ENCODE measurements around the gene CTNND2. TPM values are rescaled to one million over a fixed set of nuclear protein-coding genes. Genes with fewer than 3 reads are reported as not detected.

Gene CTNND2
- total and polyA plus RNA-seq, 9 of the 15 experiments (the other 6 are each of a cell fraction or from before 2014, with no cell fraction given) = 0.03 to 0.35 TPM; not detected in 7

GRCh38 chr5:10984021-10984715 lies 920.1 kb downstream of the CTNND2 start:
- BruUV-seq (replicated peaks) = no TSS peak
- WGBS (ENCODE audit: insufficient coverage, low coverage, missing lambda C conversion rate) = 0% methylated on average over 10 of the region's 10 CpGs
- Histone ChIP-seq H2AFZ (ENCODE audit: low read depth, low read length) (no peak overlapping the region), H3K9ac (ENCODE audit: insufficient read depth in 1 of 2, low read depth in 2 of 2, low read length in 2 of 2) (no peak overlapping the region), H3K36me3 (ENCODE audit: control insufficient read depth, insufficient read depth, low read length) (no peaks in the 10 kb centered on the region), H4K20me1 (replicated peaks; ENCODE audit: control insufficient read depth, insufficient read depth, low read length) (peaks cover 4% of the 10 kb centered on the region), H3K27ac (ENCODE audit: extremely low read depth, low read depth, low read length) (no peak overlapping the region), H3K4me3 (no peak overlapping the region), H3K79me2 (ENCODE audit: control insufficient read depth, insufficient read depth, low read length) (no peaks in the 10 kb centered on the region), H3K9me1 (ENCODE audit: control insufficient read depth, insufficient read depth, low read length) (no peaks in the 10 kb centered on the region), H3K9me3 (replicated peaks; ENCODE audit: control insufficient read depth, insufficient read depth, low read depth, low read length) (no peaks in the 10 kb centered on the region), H3K4me1 (replicated peaks in 1 of 2; ENCODE audit: control insufficient read depth in 2 of 2, insufficient read depth in 2 of 2, low read length in 2 of 2) (no peaks in the 10 kb centered on the region), H3K4me2 (ENCODE audit: insufficient read depth, low read length) (no peak overlapping the region), H3K27me3 (ENCODE audit: control insufficient read depth in 2 of 2, insufficient read depth in 2 of 2, low read length in 2 of 2) (peaks cover 9 to 12% of the 10 kb centered on the region in 2 experiments; a peak in 4 of 5 replicates)
- TF ChIP-seq THRB (CRISPR knock-in tag; conservative IDR thresholded peaks at IDR 0.05) (no peak), BRF2 (IDR thresholded peaks at IDR 0.05; ENCODE audit: borderline replicate concordance, insufficient read depth, insufficient read length) (no peak), MEF2A (IDR thresholded peaks at IDR 0.05; ENCODE audit: control insufficient read depth, low read depth, low read length) (no peak), THRA (IDR thresholded peaks at IDR 0.05) (no peak), ZC3H11A (IDR thresholded peaks at IDR 0.05; ENCODE audit: low read depth, low read length) (no peak)
- DNase-seq (ENCODE audit: extremely low read depth in 1 of 4, low spot score in 3 of 4) = no peak
- in situ Hi-C loops (cut with MboI) = no loop called here
- FAIRE-seq = no peak
- intact Hi-C loops (cut with micrococcal nuclease) = loop anchor here (10.0 kb wide), 1 partner anchor 289 kb away; no protein-coding TSS in a partner anchor
- ATAC-seq = no peak
- CTCF ChIA-PET (ENCODE audit: low intra/inter-chr PET ratio) = no interaction called here
- POLR2A ChIA-PET = no interaction called here

Data from K562 (cell line).